Measurements from ENCODE around the gene KHDC1L.
"Not testable (repeated sequence)": the region's sequence is repeated elsewhere in the genome, so short reads cannot be mapped to it uniquely, and the experiment has no call there.

KHDC1L gene, protein sequence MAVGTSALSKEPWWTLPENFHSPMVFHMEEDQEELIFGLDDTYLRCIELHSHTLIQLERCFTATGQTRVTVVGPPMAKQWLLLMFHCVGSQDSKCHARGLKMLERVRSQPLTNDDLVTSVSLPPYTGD

GRCh38 chr6:73225396-73225795 is at the start of gene KHDC1L:
Gene KHDC1L, minus strand, starts transcription at chr6:73225496. Its CDS starts 88 bp downstream, at chr6:73225408.
- DNase-seq: no peak

- DNase-seq: not testable (repeated sequence)
These were observed 44.0 kb upstream of the KHDC1L start for GRCh38 chr6:73269296-73269695.

DNA sequence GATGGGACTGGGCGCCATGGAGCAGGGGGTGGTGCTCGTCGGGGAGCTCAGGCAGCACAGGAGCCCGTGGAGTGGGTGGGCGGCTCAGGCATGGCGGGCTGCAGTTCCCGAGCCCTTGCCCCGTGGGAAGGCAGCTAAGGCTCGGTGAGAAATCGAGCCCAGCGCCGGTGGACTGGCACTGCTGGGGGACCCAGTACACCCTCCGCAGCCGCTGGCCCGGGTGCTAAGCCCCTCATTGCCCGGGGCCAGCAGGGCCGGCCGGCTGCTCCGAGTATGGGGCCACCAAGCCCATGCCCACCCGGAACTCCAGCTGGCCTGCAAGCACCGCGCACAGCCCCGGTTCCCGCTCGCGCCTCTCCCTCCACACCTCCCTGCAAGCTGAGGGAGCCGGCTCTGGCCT is 43.6 kb upstream of the KHDC1L start:
- not testable (repeated sequence) for DNase-seq

GRCh38 chr6:73264446-73264845 is 39.1 kb upstream of the KHDC1L start:
- DNase-seq: no peak

- no peak for DNase-seq
These were observed 38.2 kb upstream of the KHDC1L start for GRCh38 chr6:73263570-73263909.

DNA sequence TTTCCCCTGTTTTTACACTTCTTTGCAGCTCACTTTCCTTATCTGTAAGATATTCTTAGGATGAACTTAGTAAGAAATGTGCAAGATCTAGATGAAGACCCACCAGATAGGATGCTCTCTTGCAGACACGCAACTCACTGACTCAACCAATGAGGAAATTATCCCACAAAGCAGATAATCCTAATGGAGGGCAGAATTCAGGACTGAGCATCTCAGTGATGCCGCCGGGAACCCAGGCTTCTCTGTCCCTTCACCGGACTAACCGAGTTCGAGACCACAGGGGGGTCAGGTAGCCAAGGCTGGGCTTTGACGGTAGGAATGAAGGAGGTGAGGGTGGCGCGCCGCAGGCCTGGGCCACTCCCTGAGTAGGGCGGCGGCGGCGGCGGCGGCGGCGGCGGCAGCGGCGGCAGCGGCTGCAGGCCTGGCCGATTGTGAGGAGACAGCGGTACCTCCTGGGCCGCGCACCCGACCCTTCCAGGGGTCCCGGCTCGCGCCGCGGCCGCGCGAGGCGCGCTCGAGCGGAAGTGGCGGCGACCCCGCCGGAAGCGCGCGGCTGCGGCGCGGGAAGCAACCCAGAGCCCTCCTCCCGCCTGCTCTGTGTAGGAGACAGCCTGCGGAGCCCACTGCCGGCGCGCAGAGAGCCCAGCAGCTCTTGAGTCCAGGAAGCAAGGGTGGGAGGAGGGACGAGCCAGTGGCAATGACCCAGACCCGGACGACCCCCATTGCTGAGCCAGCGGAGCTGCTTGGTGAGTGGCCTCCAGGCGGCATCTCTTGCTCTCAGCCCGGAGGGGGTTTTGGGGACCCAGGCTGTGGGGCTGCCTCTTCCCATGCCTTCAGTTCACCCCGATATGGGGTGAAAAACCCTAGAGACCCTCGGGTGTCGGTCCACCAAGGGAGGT is 37.6 kb upstream of the KHDC1L start, which contains the start of gene KHDC1:
Gene KHDC1, minus strand, starts transcription at position 526 of the 899 bp plus-strand sequence. CDS start 20,679 bp downstream, outside the sequence.
- peak; percentile 22 for DNase-seq

GRCh38 chr6:73258721-73259120 is 33.4 kb upstream of the KHDC1L start:
- DNase-seq: no peak

DNA sequence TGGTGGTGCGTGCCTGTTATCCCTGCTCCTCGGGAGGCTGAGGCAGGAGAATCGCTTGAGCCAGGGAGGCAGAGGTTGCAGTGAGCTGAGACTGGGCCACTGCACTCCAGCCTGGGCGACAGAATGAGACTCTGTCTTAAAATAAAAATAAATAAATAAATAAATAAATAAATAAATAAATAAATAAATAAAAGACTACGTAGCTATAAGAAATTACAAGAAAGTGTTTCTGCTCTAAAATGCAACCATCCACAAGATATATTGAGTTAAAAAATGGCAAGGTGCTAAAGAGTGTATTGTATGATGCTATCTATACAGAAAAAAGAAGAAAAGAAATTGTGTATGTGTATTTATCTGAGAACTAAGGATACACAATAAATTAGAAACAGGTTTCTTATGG is 29.0 kb upstream of the KHDC1L start:
- not testable (repeated sequence) for DNase-seq

DNA sequence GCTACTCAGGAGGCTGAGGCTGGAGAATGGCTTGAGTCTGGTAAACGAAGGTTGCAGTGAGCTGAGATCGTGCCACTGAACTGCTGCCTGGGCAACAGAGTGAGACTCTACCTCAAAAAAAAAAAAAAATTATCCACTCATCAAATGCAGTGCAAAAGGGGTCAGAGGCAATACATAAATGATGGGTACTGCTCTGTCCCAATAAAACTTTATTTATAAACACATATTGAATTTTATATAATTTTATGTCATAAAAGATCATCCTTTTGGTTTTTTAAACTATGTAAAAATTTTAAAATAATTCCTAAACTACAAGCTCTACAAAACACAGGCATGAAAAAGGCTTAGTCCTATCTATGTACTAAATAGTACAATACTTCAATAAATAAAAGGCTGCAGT is 27.4 kb upstream of the KHDC1L start:
- DNase-seq: no peak

DNA sequence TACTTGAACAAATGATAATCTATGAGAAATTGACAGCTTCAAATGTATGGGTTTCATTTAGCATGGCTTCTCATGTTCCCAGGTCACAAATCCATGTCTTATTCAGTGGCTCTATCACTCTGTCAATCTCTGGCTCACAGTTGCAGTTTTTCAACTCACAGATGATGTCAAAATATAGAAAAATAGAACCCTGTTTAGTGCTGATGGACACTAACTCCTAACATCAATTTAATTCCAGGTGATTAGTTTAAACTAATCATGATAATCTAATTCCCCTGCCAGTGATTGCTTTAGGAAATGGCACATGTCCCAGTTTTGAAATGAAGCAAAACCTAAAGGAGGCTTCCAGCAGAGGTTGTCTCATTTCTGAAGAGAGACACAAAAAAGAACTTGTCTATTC is 24.7 kb upstream of the KHDC1L start:
- DNase-seq: no peak

DNA sequence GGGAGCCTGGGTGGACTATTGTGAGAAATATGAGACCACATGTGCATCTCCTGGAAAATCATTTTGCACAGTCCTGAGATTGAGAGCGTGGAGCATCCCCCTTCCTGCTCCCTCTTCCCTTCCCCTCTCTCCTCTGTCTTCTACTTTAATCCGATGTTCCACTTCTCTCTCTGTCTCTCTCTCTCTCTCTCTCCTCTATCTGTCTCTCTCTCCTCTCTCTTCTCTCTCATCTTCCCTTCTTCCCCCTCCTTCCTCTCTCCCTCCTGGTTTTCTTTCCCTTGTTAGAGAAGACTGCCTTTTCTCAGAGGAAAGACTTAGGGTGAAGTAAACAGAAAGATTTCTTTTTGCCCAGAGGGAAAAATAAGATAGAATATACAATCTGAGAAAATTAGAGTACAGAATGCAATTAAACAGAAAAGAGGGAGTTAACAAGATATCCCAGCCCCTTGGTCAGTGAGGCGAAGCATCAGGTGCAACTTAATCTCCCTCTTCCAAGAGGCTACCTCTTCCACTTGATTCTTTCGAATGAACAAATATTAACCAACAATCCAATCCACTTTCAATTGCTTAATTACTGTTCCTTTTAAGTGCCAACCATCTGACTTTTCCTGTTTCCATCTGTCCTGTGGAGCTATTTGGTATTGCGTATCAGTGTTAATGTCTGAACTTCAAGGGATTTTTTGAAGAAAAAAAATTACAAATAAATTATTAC is 23.1 kb upstream of the KHDC1L start:
- DNase-seq: no peak

- DNase-seq: no peak
These were observed 16.7 kb upstream of the KHDC1L start for GRCh38 chr6:73242001-73242400.

DNA sequence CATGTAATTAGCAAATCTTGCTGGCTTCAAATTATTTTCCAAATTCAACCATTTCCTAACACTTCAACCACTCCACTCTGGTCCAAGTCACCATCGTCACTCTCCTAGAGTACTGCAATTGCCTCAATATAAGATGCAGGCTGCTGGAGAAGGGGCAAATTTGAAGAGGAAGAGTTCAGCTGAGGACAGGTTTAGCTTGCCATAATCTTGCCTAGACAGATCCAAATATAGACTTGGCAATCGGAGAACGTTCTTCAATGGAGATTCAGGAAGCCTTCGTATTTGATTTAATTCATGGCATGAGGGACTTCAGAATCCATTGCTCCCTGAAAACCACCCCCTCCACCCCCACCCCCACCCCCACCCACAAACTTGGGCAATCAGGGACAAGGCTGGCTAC is 15.4 kb upstream of the KHDC1L start:
- DNase-seq: no peak

GRCh38 chr6:73236144-73236750 is 11.0 kb upstream of the KHDC1L start:
- no peak for DNase-seq

- DNase-seq: no peak
These were observed 9.4 kb upstream of the KHDC1L start for GRCh38 chr6:73234733-73235132.

GRCh38 chr6:73233971-73234370 is 8.7 kb upstream of the KHDC1L start:
- not testable (repeated sequence) for DNase-seq

DNA sequence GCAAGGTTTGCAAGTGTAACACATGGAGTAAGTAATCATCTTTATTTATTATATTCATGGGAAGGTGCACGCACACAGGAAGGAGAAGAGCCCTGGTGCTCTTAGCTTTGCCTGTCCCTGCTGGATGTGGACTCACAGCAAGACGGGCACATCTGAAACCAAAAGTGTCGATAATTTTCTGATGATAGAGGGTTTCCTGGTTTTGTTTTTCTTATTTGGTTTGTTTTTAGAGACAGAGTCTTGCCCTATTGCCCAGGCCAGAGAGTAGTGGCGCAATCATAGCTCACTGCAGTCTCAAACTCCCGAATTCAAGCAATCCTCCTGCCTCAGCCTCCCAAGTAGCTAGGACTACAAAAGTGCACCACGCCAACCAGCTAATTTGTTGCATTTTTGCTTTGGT is 7.8 kb upstream of the KHDC1L start:
- DNase-seq: no peak

GRCh38 chr6:73231986-73232391 is 6.7 kb upstream of the KHDC1L start:
- DNase-seq: peak; percentile 65

GRCh38 chr6:73227606-73228255 is 2.4 kb upstream of the KHDC1L start:
- DNase-seq: no peak

DNA sequence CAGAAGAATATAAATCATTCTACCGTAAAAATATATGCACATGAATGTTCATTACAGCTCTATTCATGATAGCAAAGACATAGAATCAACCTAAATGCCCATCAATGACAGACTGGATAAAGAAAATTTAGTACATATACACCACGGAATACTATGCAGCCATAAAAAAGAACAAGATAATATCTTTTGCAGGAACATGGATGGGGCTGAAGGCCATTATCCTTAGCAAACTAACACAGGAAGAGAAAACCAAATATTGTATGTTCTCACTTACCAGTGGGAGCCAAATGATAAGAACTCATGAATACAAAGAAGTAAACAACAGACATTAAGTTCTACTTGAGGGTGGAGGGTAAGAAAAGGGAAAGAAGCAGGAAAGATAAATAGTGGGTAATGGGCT is 8.4 kb downstream of the KHDC1L start:
- DNase-seq: no peak

GRCh38 chr6:73209117-73209516 is 16.2 kb downstream of the KHDC1L start:
- no peak for DNase-seq

- DNase-seq: no peak
These were observed 18.0 kb downstream of the KHDC1L start for GRCh38 chr6:73207221-73207837.

Data from NCI-H526 treated with DMSO at 0.1 percent for 48 hours (cell line).